SW480 (cell line): ENCODE results near the gene CNTNAP2.

Experiments used
- DNase-seq: peaks from one replicate; pipeline ENCODE4 v3.0.0-alpha.2; 2016; ENCODE audit warnings: low spot score

CNTNAP2 gene

GRCh38 chr7:146424084-146424483 lies 307.5 kb downstream of the CNTNAP2 start:
- no peak for DNase-seq

- DNase-seq: no peak
Measured at GRCh38 chr7:146433501-146433900, 316.9 kb downstream of the CNTNAP2 start.

- DNase-seq: no peak
Measured at GRCh38 chr7:146443102-146443501, 326.5 kb downstream of the CNTNAP2 start.

- DNase-seq: no peak
Measured at GRCh38 chr7:146449625-146450024, 333.0 kb downstream of the CNTNAP2 start.

DNA sequence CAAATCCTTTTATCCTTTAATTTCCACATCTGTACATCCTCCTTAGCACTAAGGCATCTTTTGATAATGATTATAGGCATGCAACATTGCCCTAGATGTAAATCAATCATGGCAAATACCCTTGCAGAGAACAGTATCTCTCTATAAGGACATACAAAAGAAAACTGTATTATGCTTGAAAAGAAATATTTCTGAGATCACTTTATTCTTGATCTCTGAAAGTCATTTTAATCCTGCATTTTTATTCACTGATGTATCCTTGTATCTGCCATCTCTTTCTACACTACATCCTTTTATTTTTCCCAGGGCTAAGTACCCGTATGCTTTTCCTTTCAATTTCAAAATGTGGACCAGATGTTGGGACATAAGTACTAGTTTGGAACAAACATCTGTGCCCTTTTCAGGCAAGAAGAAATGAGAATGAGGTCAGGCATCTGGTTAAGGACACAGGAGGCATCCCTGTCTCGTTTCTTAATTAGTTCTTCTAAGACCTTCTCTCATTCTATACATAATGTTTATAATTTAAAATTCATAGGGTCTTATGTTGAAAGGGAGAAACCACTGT lies 338.6 kb downstream of the CNTNAP2 start:
- no peak for DNase-seq

GRCh38 chr7:146479040-146479439 lies 362.4 kb downstream of the CNTNAP2 start:
- no peak for DNase-seq

- DNase-seq: no peak
Measured at GRCh38 chr7:146486519-146486918, 369.9 kb downstream of the CNTNAP2 start.

DNA sequence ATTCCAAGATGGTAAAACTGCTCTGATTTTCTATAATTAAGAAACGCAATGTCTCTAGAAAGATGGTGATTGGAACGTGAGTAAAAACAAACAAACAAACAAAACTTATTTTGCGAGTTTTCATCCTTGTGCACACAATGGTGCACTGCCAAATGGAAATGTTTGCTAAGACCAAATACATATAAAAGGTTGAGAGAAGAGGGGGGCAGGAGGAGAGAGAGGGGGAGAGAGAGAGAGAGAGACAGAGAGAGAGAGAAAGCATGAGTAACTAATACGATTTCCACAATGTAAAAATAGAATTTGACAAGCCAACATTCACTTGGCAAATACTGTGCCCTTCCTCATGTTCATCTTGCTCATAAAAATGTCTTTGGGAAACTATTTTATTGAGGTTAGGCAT lies 375.4 kb downstream of the CNTNAP2 start:
- DNase-seq: no peak

- no peak for DNase-seq
Measured at GRCh38 chr7:146494952-146495596, 378.5 kb downstream of the CNTNAP2 start.

DNA sequence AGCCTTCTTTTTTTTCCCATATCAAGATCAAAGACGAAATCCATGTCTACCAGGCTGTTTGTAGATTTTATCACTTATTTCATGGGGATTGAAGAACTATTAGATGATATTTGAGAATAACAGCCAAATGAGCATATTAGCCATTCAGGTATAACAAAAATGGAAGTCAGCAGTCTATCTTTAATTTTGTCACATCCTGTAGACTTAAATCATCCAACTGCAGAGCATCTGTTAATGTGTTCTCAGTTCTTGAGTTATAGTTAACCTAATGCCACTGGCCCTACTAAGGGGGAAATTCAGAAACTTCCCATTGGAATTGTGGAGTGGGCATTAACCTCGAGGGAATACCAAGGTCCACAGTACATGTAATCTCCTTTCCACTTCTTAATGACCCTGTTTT lies 380.1 kb downstream of the CNTNAP2 start:
- DNase-seq: no peak

DNA sequence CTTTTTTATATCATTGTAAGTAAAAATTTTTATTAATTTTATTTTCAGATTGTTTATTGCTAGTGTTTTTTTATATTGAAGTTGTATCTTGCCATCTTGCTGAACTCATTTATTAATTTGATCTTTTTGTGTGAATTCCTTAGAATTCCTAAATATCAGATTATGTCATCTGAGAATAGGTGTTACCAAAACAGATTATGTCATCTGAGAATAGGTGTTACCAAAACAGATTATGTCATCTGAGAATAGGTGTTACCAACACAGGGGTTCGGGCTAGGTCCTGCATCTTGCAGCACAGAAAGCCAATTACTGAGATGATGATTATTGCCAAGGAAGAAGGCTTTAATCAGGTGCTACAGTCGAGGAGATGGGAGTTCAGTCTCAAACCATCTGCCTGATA lies 383.4 kb downstream of the CNTNAP2 start:
- DNase-seq: no peak

GRCh38 chr7:146503844-146504243 lies 387.2 kb downstream of the CNTNAP2 start:
- no peak for DNase-seq

- peak; percentile 2 for DNase-seq
Measured at GRCh38 chr7:146510088-146510680, 393.6 kb downstream of the CNTNAP2 start.

GRCh38 chr7:146514304-146514703 lies 397.7 kb downstream of the CNTNAP2 start:
- DNase-seq: no peak

GRCh38 chr7:146528581-146528980 lies 412.0 kb downstream of the CNTNAP2 start:
- DNase-seq: no peak

DNA sequence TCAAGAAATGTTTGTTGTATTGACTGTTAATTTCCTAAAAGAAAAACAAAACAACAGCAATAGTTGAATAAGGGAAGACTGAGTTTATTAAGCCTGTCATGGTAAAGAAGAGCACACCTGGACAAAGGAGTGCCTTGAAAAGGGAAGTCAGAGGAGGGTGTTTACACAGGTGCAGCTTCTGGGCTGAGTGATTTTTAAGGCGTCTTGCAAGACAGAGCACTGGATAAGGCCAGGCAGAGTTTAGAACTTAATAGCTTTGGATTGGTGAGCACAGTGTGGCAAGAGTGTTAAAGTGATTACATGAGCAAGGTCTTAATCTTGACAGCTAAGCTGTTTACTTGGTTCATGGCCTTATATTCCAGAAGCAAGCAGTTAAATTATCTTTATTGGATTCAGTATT lies 423.2 kb downstream of the CNTNAP2 start:
- no peak for DNase-seq

GRCh38 chr7:146542101-146542500 lies 425.5 kb downstream of the CNTNAP2 start:
- DNase-seq: no peak

GRCh38 chr7:146544748-146545147 lies 428.1 kb downstream of the CNTNAP2 start:
- DNase-seq: no peak

GRCh38 chr7:146548816-146549215 lies 432.2 kb downstream of the CNTNAP2 start:
- DNase-seq: no peak

DNA sequence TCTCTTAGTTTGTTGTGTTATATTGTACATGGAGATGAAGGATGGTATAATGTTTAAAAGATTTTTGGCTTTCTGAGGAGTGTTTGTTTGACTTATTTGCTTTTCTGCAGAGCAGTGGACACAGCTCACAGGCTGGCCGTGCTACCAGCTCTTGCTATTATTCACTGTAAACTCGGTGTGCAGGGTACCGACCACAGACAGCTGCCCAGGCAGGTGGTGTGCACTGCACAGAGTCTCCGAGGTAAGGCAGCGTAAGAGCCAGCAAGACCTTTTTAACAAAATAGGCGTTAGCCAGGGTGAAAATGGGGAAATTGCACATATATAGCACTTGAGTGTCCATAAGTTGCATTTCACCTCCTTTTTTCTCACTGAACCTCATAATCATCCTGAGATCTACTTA lies 438.0 kb downstream of the CNTNAP2 start:
- no peak for DNase-seq

DNA sequence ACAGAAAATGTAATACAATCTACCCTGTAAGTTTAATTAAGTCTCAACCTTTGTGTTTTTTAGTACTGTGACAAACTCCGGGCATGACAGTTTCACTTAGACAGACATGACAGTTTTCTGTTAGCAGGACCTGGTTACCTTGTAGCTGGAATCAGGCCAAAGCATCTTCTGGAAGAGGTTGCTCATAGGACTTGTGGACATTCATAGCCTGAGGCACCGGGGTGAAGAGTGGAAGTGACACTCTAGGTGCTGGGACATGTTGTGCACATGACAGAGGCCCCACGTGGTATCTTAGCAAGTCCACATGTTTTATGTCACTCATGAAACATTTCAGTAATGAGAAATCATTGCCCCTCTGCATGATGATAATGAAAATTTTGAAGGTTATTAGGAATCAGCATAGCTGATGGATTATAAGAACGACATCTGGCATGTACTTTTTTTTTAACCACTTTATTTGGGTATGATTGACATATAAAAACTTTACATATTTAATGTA lies 441.4 kb downstream of the CNTNAP2 start:
- no peak for DNase-seq

DNA sequence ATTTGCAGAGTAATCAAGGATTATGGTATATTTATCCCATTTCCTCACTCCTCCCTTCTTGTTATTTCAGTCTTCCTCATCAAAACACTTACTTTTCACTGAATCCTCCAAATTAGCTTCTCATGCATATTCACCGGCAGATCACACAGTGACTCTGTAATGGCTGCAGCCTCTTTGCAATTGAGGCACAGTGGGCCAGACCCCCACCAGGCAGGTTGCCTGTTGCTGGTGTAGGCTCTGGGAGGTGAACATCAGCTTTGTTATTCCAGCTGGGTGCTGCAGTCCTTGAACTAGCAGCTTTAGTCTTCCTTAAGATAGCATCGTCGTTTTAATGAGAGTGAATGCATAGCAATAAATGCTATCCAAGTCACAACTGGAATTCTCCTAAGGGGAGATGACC lies 449.3 kb downstream of the CNTNAP2 start:
- no peak for DNase-seq

DNA sequence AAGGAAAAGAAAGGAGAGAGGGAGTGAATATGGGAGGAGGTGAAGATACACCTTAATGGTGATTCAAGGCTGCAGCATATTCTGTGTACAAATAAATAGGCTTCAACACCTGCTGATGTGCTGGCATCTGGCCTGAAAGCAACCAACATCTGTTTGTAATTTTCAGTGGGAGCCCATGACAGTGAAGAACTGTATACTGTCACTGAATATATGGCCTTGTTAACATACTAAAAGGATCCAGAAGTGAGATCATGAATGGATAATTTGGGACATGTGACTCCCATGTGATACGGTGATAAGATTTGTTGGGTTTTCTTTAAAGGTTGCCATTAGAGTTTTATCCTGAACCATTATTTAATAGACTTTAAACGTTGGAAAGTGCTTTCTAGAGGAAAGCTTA lies 459.3 kb downstream of the CNTNAP2 start:
- no peak for DNase-seq

GRCh38 chr7:146591976-146592375 lies 475.4 kb downstream of the CNTNAP2 start:
- no peak for DNase-seq
